NCI-H69 (cell line): ENCODE data around the gene ATL3.
"Not testable (repeated sequence)": the region's sequence is repeated elsewhere in the genome, so short reads cannot be mapped to it uniquely, and the experiment has no call there.

ENCODE experiments used
- DNase-seq: peaks from one replicate; lab custom pipeline; 2025; lab: John Stamatoyannopoulos, UW

The ATL3 gene

GRCh38 chr11:63586451-63587166, 84.6 kb downstream of the ATL3 start:
- DNase-seq, result no peak

GRCh38 chr11:63583357-63583677, 87.9 kb downstream of the ATL3 start:
- DNase-seq, result no peak

- DNase-seq, result not testable (repeated sequence)
Measured at GRCh38 chr11:63581224-63581623, 90.0 kb downstream of the ATL3 start.

- not testable (repeated sequence) for DNase-seq
Measured at GRCh38 chr11:63578882-63579281, 92.3 kb downstream of the ATL3 start.

GRCh38 chr11:63574856-63575602, 96.1 kb downstream of the ATL3 start:
- no peak for DNase-seq
